D721Med (cell line): ENCODE measurements around the gene NECTIN1.

Source experiments
- DNase-seq: peaks from one replicate; pipeline ENCODE4 v3.0.0; 2011; ENCODE audit warnings: low spot score; ENCODE audit not compliant: insufficient read length
- FAIRE-seq: peaks from 2 replicates; lab custom pipeline; 2011; peaks lifted over from hg19 to GRCh38; lab: Jason Lieb, UNC
- CTCF ChIP-seq: IDR thresholded peaks from 2 replicates; pipeline ENCODE4 v1.5.1; 2012; ENCODE audit warnings: mild to moderate bottlenecking, control low read depth; ENCODE audit not compliant: insufficient read depth; ENCODE audit errors: missing control alignments

Gene NECTIN1

GRCh38 chr11:119759747-119760412 is 30.9 kb upstream of the NECTIN1 start:
- DNase-seq (no peak), FAIRE-seq (no peak)
- no peak for TF ChIP-seq CTCF

DNA sequence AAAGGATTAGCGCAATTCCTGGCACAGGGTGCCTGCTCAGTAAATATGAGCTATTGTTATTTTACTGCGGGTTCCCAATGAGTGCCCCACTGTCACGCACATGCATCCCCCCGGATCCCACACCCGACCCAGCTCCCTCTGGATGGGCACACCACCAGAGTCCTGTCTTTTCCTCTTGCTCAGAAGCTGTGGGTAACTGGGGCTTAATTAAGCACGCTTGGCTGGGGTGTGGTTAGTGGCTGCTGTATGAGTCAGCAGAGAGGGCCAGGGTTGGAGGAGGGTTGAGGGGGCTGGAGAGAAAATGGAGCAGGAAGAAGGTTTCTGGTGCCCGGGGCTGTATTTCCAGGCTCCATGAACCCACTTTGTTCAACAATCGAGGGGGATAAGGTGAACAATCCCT is 30.3 kb upstream of the NECTIN1 start:
- TF ChIP-seq CTCF, result no peak
- FAIRE-seq (no peak), DNase-seq (no peak)

GRCh38 chr11:119758291-119758690 is 29.3 kb upstream of the NECTIN1 start:
- no peak for FAIRE-seq

GRCh38 chr11:119757378-119757777 is 28.4 kb upstream of the NECTIN1 start:
- TF ChIP-seq CTCF, result no peak
- FAIRE-seq, result no peak
- no peak for DNase-seq

More at GRCh38 chr11:119758291-119758690, 29.3 kb upstream of the NECTIN1 start:
- no peak for DNase-seq
- TF ChIP-seq CTCF, result no peak

DNA sequence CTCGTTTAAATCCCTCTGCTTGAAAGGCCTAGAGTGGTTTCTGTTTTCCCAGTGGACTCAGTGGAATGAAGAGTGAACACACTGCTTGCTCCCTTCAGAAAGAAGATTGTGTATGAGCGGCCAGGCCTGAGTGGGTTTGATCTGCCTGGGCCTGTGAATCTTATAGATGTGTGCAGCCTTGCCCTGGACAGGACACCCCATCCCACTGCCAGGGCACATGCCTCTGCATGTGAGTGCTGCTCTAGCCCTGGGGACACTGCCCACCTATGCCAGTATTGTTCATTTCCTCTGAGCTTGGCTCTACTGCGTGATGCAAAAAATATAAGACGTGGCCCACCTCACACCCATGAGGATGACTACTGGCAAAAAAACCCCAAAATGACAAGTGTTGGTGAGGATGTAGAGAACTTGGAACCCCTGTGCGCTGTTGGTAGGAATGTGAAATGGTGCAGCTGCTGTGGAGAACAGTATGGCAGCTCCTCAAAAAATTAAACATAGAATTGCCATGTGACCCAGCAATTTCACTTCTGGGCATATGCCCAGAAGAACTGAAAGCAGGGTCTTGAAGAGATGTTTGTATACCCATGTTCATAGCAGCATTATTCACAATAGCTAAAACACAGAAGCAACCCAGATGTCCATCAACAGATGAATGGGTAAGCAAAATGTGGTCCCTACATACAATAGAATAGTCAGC is 27.3 kb upstream of the NECTIN1 start:
- no peak for TF ChIP-seq CTCF
- FAIRE-seq, result no peak

DNA sequence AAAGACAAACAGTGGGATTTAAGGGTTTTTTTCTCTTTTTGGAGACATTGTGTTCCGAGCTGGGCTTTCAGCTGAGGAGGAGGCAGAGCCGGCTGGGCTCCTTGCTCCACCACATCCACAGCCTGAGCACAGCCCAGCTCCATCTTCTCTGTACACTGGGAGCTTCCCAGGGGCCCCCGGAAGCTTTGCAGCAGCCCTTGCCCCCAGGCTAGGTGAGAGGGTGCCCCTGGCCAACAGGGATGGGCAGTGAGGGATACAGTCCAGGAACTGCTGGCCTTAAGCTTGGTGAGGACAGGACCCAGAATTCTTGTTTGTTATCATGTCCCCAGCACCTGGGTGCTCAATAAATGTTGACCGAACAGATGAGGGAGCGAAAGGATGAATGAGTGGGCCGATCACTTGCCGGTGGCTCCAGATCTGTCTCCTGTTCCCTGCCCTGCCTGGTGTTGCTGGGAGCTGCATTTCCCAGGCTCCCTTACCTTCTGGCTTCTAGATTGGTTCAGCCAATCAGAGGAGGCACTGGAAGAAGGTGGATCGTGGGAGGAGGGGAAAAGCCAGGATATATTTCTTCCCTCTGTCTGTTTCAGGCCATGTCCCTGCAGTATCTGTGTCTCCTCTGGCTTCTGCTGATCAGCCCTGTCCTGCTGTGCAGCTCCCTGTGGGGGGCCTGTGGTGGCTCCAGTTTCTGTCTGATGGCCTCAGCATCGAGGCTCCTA is 26.5 kb upstream of the NECTIN1 start:
- no peak for TF ChIP-seq CTCF
- DNase-seq (no peak), FAIRE-seq (no peak)

More for the DNA sequence above, 27.3 kb upstream of the NECTIN1 start:
- DNase-seq, result no peak
